Natural killer cell treated with Interleukin-12 subunit alpha and Interleukin-12 subunit beta and Interleukin-15 and Interleukin-18, amount 100 ng/mL, for 72 hours (primary cell): ENCODE data around the gene RAD23A. TPM values are rescaled to one million over a fixed set of nuclear protein-coding genes. Genes with fewer than 3 reads are reported as not detected.
"Not testable (repeated sequence)": the region's sequence is repeated elsewhere in the genome, so short reads cannot be mapped to it uniquely, and the experiment has no call there.

Experiments
- ATAC-seq, 2 donors: fragments of 150-1000 bp; cut with Tn5 transposase in 1 of 2; sonication (Bioruptor Pico), chemical (Tn5 transposase) in 1 of 2; 2 replicates each; pipeline ENCODE4 v1.10.0; 2021
- DNase-seq: peaks from one replicate; pipeline ENCODE4 v3.0.0; 2022; ENCODE audit warnings: low spot score
- H3K27ac Mint-ChIP-seq, 2 donors: 1 replicate in 1 of 2; 2 replicates in 1 of 2; pipeline ENCODE4 v1.8.0; 2022; ENCODE audit warnings: mixed read lengths in 2 of 2, mild to moderate bottlenecking in 1 of 2, moderate library complexity in 1 of 2
- H3K27me3 Mint-ChIP-seq, 2 donors: 1 replicate in 1 of 2; 2 replicates in 1 of 2; pipeline ENCODE4 v1.8.0; 2022; ENCODE audit warnings: mixed read lengths in 2 of 2
- H3K36me3 Mint-ChIP-seq: one replicate; pipeline ENCODE4 v1.8.0; 2022; ENCODE audit warnings: mixed read lengths
- H3K4me1 Mint-ChIP-seq, 2 donors: 1 replicate in 1 of 2; 2 replicates in 1 of 2; pipeline ENCODE4 v1.8.0; 2022; ENCODE audit warnings: low read depth in 2 of 2, mixed read lengths in 2 of 2, mild to moderate bottlenecking in 1 of 2
- H3K4me3 Mint-ChIP-seq: one replicate; pipeline ENCODE4 v1.8.0; 2022; ENCODE audit warnings: mixed read lengths
- H3K9me3 Mint-ChIP-seq: 2 replicates; pipeline ENCODE4 v1.8.0; 2022; ENCODE audit warnings: mixed read lengths
- total RNA-seq, 2 donors: library from RNA; stranded (reverse); gene quantifications; one replicate each; pipeline ENCODE4 v1.2.3, GENCODE V29; 2022

RAD23A gene
- total RNA-seq, 2 donors from 2014 or later, result 112 to 148 TPM

DNA sequence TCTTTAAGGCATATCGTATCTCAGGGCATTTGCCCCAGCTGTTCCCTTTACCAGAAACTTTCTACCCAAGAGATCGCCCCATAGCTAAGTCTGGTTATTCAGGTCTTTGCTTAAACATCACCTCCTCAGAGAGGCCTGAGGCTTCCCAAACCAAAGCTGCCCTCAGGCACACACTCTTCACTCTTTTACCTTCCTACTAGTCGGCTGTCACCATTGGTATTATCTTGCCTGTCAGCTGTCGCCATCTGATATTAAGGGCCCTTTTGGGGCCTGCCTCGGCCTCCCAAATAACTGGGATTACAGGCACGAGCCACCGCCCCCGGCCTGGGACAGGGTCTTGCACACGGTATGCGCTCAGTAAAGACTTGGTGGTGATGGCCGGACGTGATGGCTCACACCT, 10.3 kb downstream of the RAD23A start:
- no peaks in the 10 kb centered on the region for H3K9me3 Mint-ChIP-seq
- peak overlapping the region; percentile 82 for H3K4me3 Mint-ChIP-seq
- H3K4me1 Mint-ChIP-seq, result peaks cover 25 to 30% of the 10 kb centered on the region in 2 donors
- no peaks in the 10 kb centered on the region for H3K27me3 Mint-ChIP-seq
- H3K36me3 Mint-ChIP-seq, result no peaks in the 10 kb centered on the region
- DNase-seq (no peak), ATAC-seq (no peak)
- H3K27ac Mint-ChIP-seq, result peak overlapping the region; percentile 74 to 89

DNA sequence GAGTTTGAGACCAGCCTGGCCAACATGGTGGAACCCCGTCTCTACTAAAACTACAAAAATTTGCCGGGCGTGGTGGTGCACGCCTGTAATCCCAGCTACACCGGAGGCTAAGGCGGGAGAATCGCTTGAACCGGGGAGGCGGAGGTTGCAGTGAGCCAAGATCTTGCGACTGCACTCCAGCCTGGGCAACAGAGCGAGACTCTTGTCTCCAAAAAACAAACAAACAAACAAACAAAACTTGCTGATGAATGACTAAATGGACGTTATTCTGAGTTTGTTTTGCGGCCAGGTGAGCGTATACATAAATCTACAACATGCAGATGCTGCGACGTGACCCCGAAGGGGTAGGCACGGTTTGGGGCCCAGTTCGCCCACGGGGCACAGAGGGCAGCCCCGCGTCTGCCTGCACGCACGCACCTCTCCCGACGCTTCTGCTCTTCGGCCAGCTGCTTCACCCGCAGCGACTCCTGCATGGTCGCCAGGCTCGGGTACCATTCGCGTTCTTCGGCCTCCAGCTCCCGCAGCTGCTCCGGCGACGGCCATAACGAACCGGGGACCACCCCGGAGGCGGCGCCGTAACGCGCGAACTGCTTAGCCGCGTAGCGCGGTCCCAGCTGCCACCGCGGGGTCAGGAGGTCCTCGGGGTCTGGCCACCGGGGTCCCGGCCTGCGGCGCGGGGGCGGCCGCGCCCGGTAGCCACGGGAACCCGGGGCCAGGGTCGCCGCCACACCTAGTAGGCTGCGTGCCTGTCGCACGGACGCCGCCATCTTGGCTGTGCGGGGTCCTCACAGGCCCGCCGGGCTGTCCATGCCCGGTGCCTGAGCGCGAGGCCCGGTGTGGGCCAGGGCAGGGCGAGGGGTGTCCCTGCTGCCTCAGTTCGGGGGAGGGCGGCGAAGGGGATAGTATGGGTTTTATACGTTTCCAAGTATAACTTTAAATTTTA, 11.1 kb downstream of the RAD23A start, which contains the start of gene GADD45GIP1:
GADD45GIP1 (minus strand) TSS at position 778 of the 943 bp plus-strand sequence; CDS start at position 767, 11 bp downstream.
- ATAC-seq (peak; percentile 97), DNase-seq (peak; percentile 88)
- peaks cover 24 to 30% of the 10 kb centered on the region in 2 donors for H3K4me1 Mint-ChIP-seq
- H3K9me3 Mint-ChIP-seq, result no peaks in the 10 kb centered on the region
- H3K4me3 Mint-ChIP-seq, result peak within 1 kb of the TSS; percentile 82
- no peaks in the 10 kb centered on the region for H3K27me3 Mint-ChIP-seq
- peak within 1 kb of the TSS; percentile 79 to 89 for H3K27ac Mint-ChIP-seq
- H3K36me3 Mint-ChIP-seq, result no peaks in the 10 kb centered on the region

DNA sequence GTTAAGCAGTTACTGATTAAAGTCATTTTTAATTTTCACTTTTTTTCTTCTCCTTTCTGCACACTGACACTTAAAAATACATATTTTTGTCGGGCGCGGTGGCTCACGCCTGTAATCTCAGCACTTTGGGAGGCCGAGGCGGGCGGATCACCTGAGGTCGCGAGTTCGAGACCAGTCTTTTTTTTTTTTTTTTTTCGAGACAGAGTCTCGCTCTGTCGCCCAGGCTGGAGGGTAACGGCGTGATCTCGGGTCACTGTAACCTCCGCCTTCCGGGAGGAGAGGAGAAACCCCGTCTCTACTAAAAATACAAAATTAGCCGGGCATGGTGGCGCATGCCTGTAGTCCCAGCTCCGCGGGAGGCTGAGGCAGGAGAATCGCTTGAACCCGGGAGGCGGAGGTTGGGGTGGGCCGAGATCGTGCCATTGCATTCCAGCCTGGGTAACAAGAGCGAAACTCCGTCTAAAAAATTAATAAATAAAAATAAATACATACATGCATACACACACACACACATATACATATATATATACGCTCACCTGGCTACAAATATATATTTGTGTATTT, 11.8 kb downstream of the RAD23A start:
- peak in 1 of 2 donors; percentile 18 for ATAC-seq
- not testable (repeated sequence) for DNase-seq, H3K36me3 Mint-ChIP-seq, H3K27me3 Mint-ChIP-seq, H3K9me3 Mint-ChIP-seq
- Mint-ChIP-seq H3K27ac (peak overlapping the region; percentile 79 to 89), H3K4me3 (peak overlapping the region; percentile 82), H3K4me1 (peaks cover 22 to 30% of the 10 kb centered on the region in 2 donors)

DNA sequence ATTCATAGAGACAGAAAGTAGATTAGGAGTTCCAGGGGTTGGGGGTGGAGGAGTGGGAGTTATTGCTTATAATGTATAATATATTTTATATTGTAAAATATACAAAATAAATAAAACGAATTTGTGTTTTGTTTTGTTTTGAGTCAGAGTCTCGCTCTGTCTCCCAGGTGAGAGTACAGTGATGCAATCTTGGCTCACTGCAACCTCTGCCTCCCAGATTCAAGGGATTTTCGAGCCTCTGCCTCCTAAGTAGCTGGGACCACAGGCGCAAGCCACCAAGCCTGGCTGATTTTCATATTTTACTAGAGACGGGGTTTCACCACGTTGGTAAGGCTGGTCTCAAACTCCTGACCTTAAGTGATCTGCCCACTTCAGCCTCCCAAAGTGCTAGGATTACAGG, 13.8 kb downstream of the RAD23A start:
- DNase-seq, result no peak
- no peak overlapping the region for H3K27ac Mint-ChIP-seq
- peaks cover 16 to 21% of the 10 kb centered on the region in 2 donors for H3K4me1 Mint-ChIP-seq
- no peaks in the 10 kb centered on the region for H3K36me3 Mint-ChIP-seq
- no peak for ATAC-seq
- no peak overlapping the region for H3K4me3 Mint-ChIP-seq
- H3K9me3 Mint-ChIP-seq, result no peaks in the 10 kb centered on the region
- peaks cover 0 to 7% of the 10 kb centered on the region in 2 donors for H3K27me3 Mint-ChIP-seq

DNA sequence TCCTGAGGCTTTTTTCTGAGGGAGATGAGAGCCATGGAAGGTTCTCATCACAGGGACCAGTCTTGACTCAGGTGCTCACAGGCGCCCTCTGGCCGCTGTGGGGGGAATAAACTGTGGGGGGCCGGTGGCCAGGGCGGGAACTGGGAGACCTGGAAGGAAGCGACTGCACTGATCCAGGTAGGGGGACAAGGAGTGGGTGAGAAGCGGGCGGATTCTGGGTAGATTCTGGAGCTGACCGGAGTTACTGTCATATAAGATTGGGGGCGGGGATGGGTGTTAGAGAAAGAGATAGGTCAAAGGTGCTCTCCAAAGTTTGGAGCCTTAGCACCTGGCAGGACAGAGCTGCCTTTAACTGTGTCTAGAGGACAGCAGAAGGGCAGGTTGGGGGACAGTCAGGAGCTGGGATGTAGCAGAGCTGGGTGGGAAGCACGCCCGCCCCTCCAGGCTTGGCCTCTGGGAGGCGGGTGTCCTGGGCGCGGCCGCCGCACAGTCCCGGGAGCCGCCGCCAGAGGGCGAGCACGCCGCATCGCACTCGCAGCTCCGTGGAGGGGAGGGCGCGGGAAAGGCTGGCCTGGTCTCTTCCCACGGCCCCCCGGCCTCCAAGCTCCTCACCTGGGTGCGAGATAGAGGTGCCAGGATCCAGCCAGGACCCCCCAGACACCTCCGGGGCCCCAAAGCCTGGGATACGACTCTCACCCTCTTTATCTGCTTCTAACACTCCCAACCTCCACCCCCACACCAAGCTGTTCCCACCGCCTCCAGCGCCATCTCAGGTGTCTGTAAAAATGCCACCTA, 19.6 kb downstream of the RAD23A start:
- no peaks in the 10 kb centered on the region for H3K9me3 Mint-ChIP-seq
- peak overlapping the region; percentile 87 for H3K4me3 Mint-ChIP-seq
- peak overlapping the region; percentile 59 to 85 for H3K27ac Mint-ChIP-seq
- ATAC-seq (peak; percentile 97), DNase-seq (peak; percentile 82)
- H3K4me1 Mint-ChIP-seq, result peaks cover 7 to 8% of the 10 kb centered on the region in 2 donors
- H3K36me3 Mint-ChIP-seq, result no peaks in the 10 kb centered on the region
- H3K27me3 Mint-ChIP-seq, result peaks cover 1 to 7% of the 10 kb centered on the region in 2 donors

DNA sequence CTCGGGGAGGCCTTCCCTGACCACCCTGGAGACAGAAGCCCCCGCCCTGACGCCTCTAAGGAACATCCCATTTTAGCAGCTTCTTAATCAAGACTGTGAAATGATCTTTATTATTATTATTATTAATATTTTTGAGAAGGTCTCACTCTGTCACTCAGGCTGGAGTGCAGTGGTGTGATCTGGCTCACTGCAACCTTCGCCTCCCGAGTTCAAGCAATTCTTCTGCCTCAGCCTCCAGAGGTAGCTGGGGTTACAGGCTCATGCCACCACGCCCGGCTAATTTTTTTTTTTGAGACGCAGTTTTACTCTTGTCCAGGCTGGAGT, 20.1 kb downstream of the RAD23A start:
- H3K27ac Mint-ChIP-seq, result no peak overlapping the region
- DNase-seq (no peak), ATAC-seq (no peak)
- peak overlapping the region; percentile 87 for H3K4me3 Mint-ChIP-seq
- H3K27me3 Mint-ChIP-seq, result peaks cover 3 to 7% of the 10 kb centered on the region in 2 donors
- no peaks in the 10 kb centered on the region for H3K9me3 Mint-ChIP-seq
- H3K36me3 Mint-ChIP-seq, result no peaks in the 10 kb centered on the region
- H3K4me1 Mint-ChIP-seq, result peaks cover 7 to 14% of the 10 kb centered on the region in 2 donors

DNA sequence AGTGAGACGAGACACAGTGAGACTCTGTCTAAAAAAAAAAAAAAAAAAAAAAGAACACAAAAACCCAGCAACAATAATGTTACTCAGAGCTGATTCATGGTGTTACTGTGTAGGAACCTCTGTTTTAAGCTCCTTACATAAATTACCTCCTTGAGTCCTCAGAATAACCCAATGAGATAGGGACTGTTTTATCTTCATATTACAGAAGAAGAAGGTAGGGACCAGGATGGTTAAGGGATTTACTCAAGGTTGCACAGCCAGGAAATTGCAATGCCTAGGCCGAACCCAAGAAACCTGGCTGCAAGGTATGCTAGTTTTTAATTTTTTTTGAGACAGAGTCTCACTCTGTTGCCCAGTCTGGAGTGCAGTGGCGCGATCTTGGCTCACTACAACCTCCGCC, 22.2 kb downstream of the RAD23A start:
- DNase-seq (no peak), ATAC-seq (no peak)
- H3K4me3 Mint-ChIP-seq, result no peak overlapping the region
- peaks cover 3 to 7% of the 10 kb centered on the region in 2 donors for H3K27me3 Mint-ChIP-seq
- H3K4me1 Mint-ChIP-seq, result peaks cover 7 to 14% of the 10 kb centered on the region in 2 donors
- no peak overlapping the region for H3K27ac Mint-ChIP-seq
- no peaks in the 10 kb centered on the region for H3K9me3 Mint-ChIP-seq
- H3K36me3 Mint-ChIP-seq, result no peaks in the 10 kb centered on the region

DNA sequence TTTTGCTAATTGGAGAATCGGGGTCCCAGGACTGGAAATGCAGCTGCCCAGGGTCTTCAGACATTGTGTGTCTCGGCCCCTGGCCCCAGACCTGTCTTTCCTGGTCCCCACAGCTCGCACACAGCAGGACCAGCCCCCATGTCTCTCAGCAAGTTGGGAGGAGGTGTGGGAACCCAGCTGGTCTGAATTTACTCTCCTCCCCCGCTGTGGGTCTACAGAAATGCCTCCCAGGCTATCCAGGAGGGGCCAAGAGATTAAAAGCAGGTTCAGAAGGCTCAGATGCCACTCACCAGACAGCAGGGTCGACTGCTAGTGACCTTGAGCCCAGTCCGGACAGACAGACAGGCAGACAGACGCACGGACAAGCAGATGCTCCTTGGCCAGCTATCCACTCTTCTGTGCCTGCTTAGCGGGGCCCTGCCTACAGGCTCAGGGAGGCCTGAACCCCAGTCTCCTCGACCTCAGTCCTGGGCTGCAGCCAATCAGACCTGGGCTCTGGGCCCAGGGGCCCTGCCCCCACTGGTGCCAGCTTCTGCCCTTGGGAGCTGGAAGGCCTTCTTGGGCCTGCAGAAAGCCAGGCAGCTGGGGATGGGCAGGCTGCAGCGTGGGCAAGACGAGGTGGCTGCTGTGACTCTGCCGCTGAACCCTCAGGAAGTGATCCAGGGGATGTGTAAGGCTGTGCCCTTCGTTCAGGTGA, 23.8 kb downstream of the RAD23A start, which contains the start of gene DAND5:
DAND5 (plus strand) TSS at position 285 of the 697 bp plus-strand sequence; CDS start at position 370, 85 bp downstream.
- no peak within 1 kb of the TSS for H3K27ac Mint-ChIP-seq
- H3K4me3 Mint-ChIP-seq, result no peak within 1 kb of the TSS
- ATAC-seq (no peak), DNase-seq (no peak)
- no peaks in the 10 kb centered on the region for H3K36me3 Mint-ChIP-seq
- H3K27me3 Mint-ChIP-seq, result peaks cover 0 to 3% of the 10 kb centered on the region in 2 donors
- peaks cover 7 to 14% of the 10 kb centered on the region in 2 donors for H3K4me1 Mint-ChIP-seq
- H3K9me3 Mint-ChIP-seq, result no peaks in the 10 kb centered on the region

DNA sequence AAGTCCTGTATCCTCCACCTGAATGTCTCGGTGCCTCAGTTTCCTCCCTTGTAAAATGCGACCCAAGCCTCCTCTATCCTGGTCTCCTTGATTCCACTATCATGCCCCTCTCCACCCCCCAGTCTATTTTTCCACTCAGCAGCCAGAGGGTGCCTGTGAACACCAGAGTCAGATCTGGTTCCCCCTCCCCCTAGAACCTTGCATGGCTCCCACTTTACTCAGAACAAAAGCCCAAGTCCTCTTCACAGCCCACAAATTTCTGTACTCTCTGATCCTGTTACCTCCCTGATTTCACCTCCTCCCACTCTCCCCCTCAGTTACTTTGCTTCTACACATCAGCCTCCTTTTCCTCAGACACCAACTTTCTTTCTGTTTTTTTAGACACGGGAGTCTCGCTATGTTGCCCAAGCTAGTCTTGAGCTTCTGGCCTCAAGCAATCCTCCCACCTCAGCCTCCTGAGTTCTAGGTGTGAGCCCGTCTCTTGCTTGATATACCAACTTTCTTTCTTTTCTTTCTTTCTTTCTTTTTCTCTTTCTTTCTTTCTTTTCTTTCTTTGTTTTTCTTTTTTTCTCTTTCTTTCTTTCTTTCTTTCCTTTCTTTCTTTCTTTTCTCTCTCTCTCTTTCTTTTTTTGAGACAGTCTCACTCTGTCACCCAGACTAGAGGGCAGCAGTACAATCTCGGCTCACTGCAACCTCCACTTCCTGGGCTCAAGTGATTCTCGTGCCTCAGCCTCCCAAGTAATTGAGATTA, 24.6 kb downstream of the RAD23A start:
- ATAC-seq (no peak), DNase-seq (no peak)
- H3K27ac Mint-ChIP-seq, result no peak overlapping the region
- no peak overlapping the region for H3K4me3 Mint-ChIP-seq
- no peaks in the 10 kb centered on the region for H3K36me3 Mint-ChIP-seq
- H3K4me1 Mint-ChIP-seq, result peaks cover 2 to 8% of the 10 kb centered on the region in 2 donors
- no peaks in the 10 kb centered on the region for H3K9me3 Mint-ChIP-seq
- H3K27me3 Mint-ChIP-seq, result peaks cover 0 to 3% of the 10 kb centered on the region in 2 donors

DNA sequence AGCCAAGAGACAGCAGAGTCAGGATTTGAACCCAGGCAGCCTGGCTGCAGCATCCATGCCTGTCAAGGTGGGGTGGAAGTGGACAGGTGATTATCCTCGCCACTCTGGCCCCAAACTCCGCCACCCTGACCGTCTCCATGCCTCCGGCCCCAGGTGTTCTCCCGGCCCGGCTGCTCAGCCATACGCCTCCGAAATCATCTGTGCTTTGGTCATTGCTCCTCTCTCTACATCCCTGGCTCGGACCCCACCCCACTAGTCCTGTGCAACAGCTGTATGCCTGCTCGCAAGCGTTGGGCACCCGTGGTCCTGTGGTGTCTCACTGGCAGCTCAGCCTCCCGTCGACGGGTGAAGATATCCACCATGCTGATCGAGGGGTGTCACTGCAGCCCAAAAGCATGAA, 27.6 kb downstream of the RAD23A start:
- DNase-seq, result no peak
- no peak for ATAC-seq
- Mint-ChIP-seq H3K27ac (no peak overlapping the region), H3K27me3 (peaks cover 7 to 11% of the 10 kb centered on the region in 2 donors), H3K4me3 (no peak overlapping the region), H3K36me3 (no peaks in the 10 kb centered on the region), H3K4me1 (peaks cover 5 to 8% of the 10 kb centered on the region in 2 donors), H3K9me3 (no peaks in the 10 kb centered on the region)

DNA sequence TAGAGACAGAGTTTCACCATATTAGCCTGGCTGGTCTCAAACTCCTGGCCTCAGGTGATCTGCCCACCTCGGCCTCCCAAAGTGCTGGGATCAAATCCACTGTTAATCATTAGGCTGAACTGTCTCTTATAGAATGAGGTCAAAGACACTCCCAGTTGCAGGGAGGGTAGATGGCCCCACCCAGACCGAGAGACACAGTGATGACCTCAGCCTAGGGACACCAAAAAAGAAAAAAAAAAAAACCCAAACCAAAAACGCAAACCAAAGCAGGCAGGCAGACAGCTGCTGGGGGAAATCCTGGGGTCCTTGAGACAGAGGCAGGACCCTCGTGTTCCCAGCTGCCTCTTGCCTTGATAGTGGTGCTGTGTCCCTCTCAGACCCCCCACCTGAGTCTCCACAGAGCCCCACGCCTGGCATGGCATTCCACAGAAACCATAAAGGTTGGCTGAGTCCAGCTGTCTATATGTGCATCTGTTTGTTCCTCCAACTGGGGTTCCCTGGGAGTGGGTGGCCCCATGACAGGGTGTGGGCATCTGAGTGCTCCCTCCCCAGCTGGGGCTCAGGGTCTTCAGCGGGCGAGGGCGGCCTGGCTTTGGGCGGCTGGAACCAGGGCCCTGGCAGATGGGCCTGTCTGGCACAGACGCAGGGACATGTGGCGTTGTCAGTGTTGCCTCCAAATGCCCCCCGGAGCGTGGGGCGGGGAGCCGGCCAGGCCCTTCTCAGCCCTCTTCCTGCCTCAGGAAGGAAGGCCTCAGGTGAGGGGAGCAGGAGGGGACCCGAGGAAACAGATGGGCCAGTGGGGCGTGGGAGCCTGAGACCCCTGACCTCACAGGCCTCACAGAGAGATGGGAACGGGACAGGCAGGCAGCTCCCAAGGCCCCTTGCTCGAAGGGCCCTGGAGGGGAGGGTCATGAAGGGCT, 28.9 kb downstream of the RAD23A start:
- H3K9me3 Mint-ChIP-seq, result no peaks in the 10 kb centered on the region
- ATAC-seq, result no peak
- no peaks in the 10 kb centered on the region for H3K36me3 Mint-ChIP-seq
- no peak for DNase-seq
- peaks cover 7 to 11% of the 10 kb centered on the region in 2 donors for H3K27me3 Mint-ChIP-seq
- peaks cover 5 to 8% of the 10 kb centered on the region in 2 donors for H3K4me1 Mint-ChIP-seq
- H3K27ac Mint-ChIP-seq, result no peak overlapping the region
- no peak overlapping the region for H3K4me3 Mint-ChIP-seq
